Stimulated activated naive CD8-positive, alpha-beta T cell treated with anti-CD3 and anti-CD28 coated beads, Interleukin-15, Interleukin-2, amounts not matched to agents 100 ng/mL and 50 ng/mL, for 24 hours (primary cell): ENCODE results near the gene TMEM207.
A peak's percentile ranks its signal among the peaks of the same experiment; 100 is the strongest.

ENCODE experiments used
- H3K27ac Mint-ChIP-seq: one replicate; pipeline ENCODE4 v1.8.0; 2021; ENCODE audit warnings: mild to moderate bottlenecking, mixed read lengths
- H3K27me3 Mint-ChIP-seq: one replicate; pipeline ENCODE4 v1.8.0; 2021; ENCODE audit warnings: mixed read lengths
- H3K36me3 Mint-ChIP-seq: one replicate; pipeline ENCODE4 v1.8.0; 2021; ENCODE audit warnings: low read depth, mixed read lengths
- H3K4me1 Mint-ChIP-seq: one replicate; pipeline ENCODE4 v1.8.0; 2021; ENCODE audit warnings: low read depth, mixed read lengths
- H3K4me3 Mint-ChIP-seq: one replicate; pipeline ENCODE4 v1.8.0; 2021; ENCODE audit warnings: mild to moderate bottlenecking, mixed read lengths
- H3K9me3 Mint-ChIP-seq: one replicate; pipeline ENCODE4 v1.8.0; 2021; ENCODE audit warnings: mixed read lengths

The TMEM207 gene

DNA sequence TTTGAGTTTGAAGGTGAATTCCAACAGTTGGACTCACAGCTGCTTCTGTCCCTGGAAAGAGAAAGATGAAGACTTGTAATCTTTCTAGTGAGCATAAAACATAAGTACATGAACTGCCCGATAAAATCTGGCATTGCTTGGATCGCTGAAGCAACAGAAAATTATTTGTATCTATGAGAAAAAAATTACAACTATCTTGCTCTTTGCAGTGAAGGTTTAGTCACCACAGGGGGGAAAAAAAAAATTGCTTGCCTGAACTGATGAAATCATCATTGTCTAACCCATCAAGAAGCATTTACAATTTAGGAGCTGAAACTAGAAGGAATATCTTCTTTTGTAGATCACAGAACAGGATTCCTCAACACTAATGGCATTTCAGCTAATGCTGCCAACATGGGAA lies 20.0 kb downstream of the TMEM207 start:
- Mint-ChIP-seq H3K9me3 (peaks cover 5% of the 10 kb centered on the region), H3K27ac (no peak overlapping the region), H3K4me1 (peaks cover 3% of the 10 kb centered on the region), H3K4me3 (no peak overlapping the region), H3K27me3 (peaks cover 16% of the 10 kb centered on the region), H3K36me3 (no peaks in the 10 kb centered on the region)

- H3K27me3 Mint-ChIP-seq: no peaks in the 10 kb centered on the region
These were observed 22.7 kb downstream of the TMEM207 start for GRCh38 chr3:190426806-190427507.

GRCh38 chr3:190425833-190426232 lies 23.9 kb downstream of the TMEM207 start:
- no peak overlapping the region for H3K4me3 Mint-ChIP-seq
- H3K27me3 Mint-ChIP-seq: no peaks in the 10 kb centered on the region
- no peak overlapping the region for H3K27ac Mint-ChIP-seq
- peaks cover 6% of the 10 kb centered on the region for H3K4me1 Mint-ChIP-seq
- no peaks in the 10 kb centered on the region for H3K36me3 Mint-ChIP-seq
- no peaks in the 10 kb centered on the region for H3K9me3 Mint-ChIP-seq

More at GRCh38 chr3:190426806-190427507, 22.7 kb downstream of the TMEM207 start:
- Mint-ChIP-seq H3K27ac (no peak overlapping the region), H3K4me3 (no peak overlapping the region), H3K36me3 (no peaks in the 10 kb centered on the region), H3K9me3 (no peaks in the 10 kb centered on the region), H3K4me1 (peaks cover 6% of the 10 kb centered on the region)

DNA sequence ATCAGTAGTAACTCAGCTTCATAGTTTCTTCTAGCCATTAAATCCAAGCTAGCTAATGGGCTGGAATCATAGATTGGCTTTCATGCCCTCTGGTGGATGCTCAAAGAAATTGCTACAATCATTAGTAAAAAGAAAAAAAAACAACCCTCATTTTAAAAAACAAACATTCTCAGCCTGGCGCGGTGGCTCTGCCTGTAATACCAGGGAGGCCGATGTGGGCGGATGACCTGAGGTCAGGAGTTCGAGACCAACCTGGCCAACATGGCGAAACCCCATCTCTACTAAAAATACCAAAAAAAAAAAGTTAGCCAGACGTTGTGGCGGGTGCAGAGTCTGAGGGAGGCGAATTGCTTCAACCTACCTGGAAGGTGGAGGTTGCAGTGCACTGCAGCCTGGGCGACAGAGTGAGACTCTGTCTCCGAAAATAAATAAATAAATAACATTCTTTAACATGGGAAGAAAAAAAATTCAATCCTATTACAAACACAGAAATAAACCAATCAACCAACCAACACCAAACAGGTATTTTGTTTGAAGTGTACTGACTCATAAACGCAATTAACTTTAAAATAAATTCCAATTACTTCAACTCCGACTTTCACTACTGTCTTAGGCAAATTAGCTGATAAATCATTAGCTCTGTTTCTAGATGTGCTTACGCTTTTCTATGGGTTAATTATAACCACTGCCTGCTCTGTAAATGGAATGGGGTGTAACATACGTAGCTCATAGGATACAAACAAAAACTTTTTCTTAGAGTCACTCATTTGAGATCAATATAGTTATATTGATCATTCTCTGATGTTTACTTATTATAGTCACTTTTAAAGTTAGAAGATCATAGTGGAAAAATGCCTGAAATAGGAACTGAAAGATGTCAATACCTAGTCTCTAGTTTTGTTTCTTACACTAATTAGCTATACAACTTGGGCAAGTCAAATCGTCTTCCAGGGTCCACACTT lies 24.9 kb downstream of the TMEM207 start:
- no peaks in the 10 kb centered on the region for H3K36me3 Mint-ChIP-seq
- peaks cover 6% of the 10 kb centered on the region for H3K4me1 Mint-ChIP-seq
- H3K4me3 Mint-ChIP-seq: no peak overlapping the region
- H3K27me3 Mint-ChIP-seq: no peaks in the 10 kb centered on the region
- no peaks in the 10 kb centered on the region for H3K9me3 Mint-ChIP-seq
- H3K27ac Mint-ChIP-seq: peak overlapping the region; percentile 58

GRCh38 chr3:190424108-190424477 lies 25.6 kb downstream of the TMEM207 start:
- no peak overlapping the region for H3K4me3 Mint-ChIP-seq
- H3K9me3 Mint-ChIP-seq: no peaks in the 10 kb centered on the region
- H3K27ac Mint-ChIP-seq: no peak overlapping the region

GRCh38 chr3:190414297-190414696 lies 35.4 kb downstream of the TMEM207 start:
- Mint-ChIP-seq H3K9me3 (no peaks in the 10 kb centered on the region), H3K36me3 (no peaks in the 10 kb centered on the region), H3K4me3 (no peak overlapping the region), H3K27ac (no peak overlapping the region), H3K4me1 (no peaks in the 10 kb centered on the region), H3K27me3 (peaks cover 6% of the 10 kb centered on the region)

More at GRCh38 chr3:190424108-190424477, 25.6 kb downstream of the TMEM207 start:
- peaks cover 6% of the 10 kb centered on the region for H3K4me1 Mint-ChIP-seq
- H3K27me3 Mint-ChIP-seq: no peaks in the 10 kb centered on the region
- no peaks in the 10 kb centered on the region for H3K36me3 Mint-ChIP-seq

- H3K27me3 Mint-ChIP-seq: peaks cover 4% of the 10 kb centered on the region
- no peaks in the 10 kb centered on the region for H3K36me3 Mint-ChIP-seq
- no peaks in the 10 kb centered on the region for H3K9me3 Mint-ChIP-seq
- H3K4me1 Mint-ChIP-seq: no peaks in the 10 kb centered on the region
- H3K27ac Mint-ChIP-seq: no peak overlapping the region
- H3K4me3 Mint-ChIP-seq: no peak overlapping the region
These were observed 45.0 kb downstream of the TMEM207 start for GRCh38 chr3:190404715-190405114.

DNA sequence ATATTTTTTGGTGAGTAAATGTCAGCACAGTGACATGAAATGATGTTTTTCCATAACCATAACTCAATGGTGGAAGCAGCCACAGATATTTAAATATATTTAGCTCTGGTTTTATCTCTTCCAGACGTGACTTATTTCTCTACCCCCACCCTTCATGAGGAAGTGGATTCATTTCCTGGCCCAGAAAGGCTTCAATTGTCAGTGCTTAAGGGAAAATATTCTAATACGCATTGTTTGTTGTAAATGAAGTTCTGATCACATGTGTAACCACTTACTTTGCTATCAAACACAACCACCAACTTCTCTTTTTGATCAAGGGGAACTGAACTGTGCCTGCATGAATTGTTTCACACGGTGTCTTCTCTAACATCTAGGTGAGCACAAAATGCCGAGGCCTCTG lies 47.7 kb downstream of the TMEM207 start:
- no peak overlapping the region for H3K4me3 Mint-ChIP-seq
- no peak overlapping the region for H3K27ac Mint-ChIP-seq
- H3K9me3 Mint-ChIP-seq: no peaks in the 10 kb centered on the region
- no peaks in the 10 kb centered on the region for H3K4me1 Mint-ChIP-seq
- no peaks in the 10 kb centered on the region for H3K36me3 Mint-ChIP-seq
- H3K27me3 Mint-ChIP-seq: peaks cover 4% of the 10 kb centered on the region

DNA sequence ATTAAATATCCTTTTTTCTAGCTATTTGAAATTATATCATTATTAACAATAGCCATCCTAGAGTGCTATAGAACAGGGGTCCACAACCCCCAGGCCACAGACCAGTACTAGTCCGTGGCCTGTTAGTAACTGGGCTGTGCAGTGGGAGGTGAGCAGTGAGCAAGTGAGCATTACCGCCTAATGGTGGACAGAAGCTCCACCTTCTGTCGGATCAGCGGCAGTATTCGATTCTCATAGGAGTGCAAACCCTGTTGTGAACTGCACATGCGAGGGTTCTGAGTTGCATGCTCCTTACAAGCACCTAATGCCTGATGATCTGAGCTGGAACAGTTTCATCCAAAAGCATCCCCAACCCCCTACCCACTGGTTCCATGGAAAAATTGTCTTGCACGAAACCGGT lies 50.0 kb downstream of the TMEM207 start:
- H3K4me3 Mint-ChIP-seq: no peak overlapping the region
- H3K9me3 Mint-ChIP-seq: no peaks in the 10 kb centered on the region
- H3K27ac Mint-ChIP-seq: no peak overlapping the region
- no peaks in the 10 kb centered on the region for H3K4me1 Mint-ChIP-seq
- H3K36me3 Mint-ChIP-seq: no peaks in the 10 kb centered on the region
- H3K27me3 Mint-ChIP-seq: peaks cover 4% of the 10 kb centered on the region

GRCh38 chr3:190397889-190398288 lies 51.8 kb downstream of the TMEM207 start:
- Mint-ChIP-seq H3K4me3 (no peak overlapping the region), H3K9me3 (no peaks in the 10 kb centered on the region)

GRCh38 chr3:190396001-190396400 lies 53.7 kb downstream of the TMEM207 start:
- no peaks in the 10 kb centered on the region for H3K9me3 Mint-ChIP-seq

More at GRCh38 chr3:190397889-190398288, 51.8 kb downstream of the TMEM207 start:
- H3K4me1 Mint-ChIP-seq: no peaks in the 10 kb centered on the region
- H3K36me3 Mint-ChIP-seq: no peaks in the 10 kb centered on the region
- H3K27ac Mint-ChIP-seq: no peak overlapping the region
- H3K27me3 Mint-ChIP-seq: peaks cover 4% of the 10 kb centered on the region

GRCh38 chr3:190388703-190389102 lies 61.0 kb downstream of the TMEM207 start:
- no peaks in the 10 kb centered on the region for H3K4me1 Mint-ChIP-seq
- no peaks in the 10 kb centered on the region for H3K36me3 Mint-ChIP-seq
- H3K27me3 Mint-ChIP-seq: peaks cover 8% of the 10 kb centered on the region
- H3K4me3 Mint-ChIP-seq: no peak overlapping the region
- H3K27ac Mint-ChIP-seq: no peak overlapping the region
- no peaks in the 10 kb centered on the region for H3K9me3 Mint-ChIP-seq

More at GRCh38 chr3:190396001-190396400, 53.7 kb downstream of the TMEM207 start:
- no peak overlapping the region for H3K27ac Mint-ChIP-seq
- H3K4me3 Mint-ChIP-seq: no peak overlapping the region
- H3K36me3 Mint-ChIP-seq: no peaks in the 10 kb centered on the region
- no peaks in the 10 kb centered on the region for H3K4me1 Mint-ChIP-seq
- H3K27me3 Mint-ChIP-seq: peaks cover 8% of the 10 kb centered on the region

DNA sequence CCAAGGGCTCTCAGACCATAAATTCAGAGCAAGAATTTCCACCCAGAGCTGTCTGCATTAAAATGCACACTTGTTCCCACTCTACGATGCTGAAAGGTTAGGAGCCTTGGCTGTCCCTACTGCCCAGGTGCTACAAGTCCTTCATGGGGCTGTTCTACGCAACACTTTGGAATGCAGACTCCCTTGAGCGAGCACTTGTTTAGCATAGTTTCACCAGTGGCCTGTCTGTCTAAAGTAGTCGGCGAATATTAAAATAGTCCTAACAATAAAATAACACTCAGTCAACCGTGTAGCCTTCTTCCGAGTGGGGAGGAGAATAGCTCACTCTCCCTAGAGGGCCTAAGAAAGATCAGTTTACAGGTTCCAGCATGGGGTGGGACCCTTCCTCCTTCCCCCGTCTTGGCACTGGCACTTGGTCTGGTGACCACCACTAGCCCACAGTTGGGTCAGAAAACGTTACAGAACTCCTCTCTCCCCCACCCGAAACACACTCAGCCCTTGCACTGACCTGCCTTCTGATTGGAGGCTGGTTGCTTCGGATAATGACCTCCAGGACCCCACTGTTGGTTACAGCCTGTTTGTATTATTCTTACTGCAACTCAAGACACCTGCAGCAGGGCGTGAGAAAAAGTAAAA lies 62.0 kb downstream of the TMEM207 start, which contains the start of gene CLDN16:
TSS of gene CLDN16 (plus strand) at position 586 of the 636 bp plus-strand sequence. CDS start 167 bp downstream, outside the sequence.
- Mint-ChIP-seq H3K27ac (no peak within 1 kb of the TSS), H3K4me3 (no peak within 1 kb of the TSS), H3K27me3 (peaks cover 8% of the 10 kb centered on the region), H3K4me1 (peaks cover 1% of the 10 kb centered on the region), H3K36me3 (no peaks in the 10 kb centered on the region), H3K9me3 (no peaks in the 10 kb centered on the region)

GRCh38 chr3:190385731-190386688 lies 63.7 kb downstream of the TMEM207 start:
- H3K27ac Mint-ChIP-seq: no peak overlapping the region
- H3K4me3 Mint-ChIP-seq: no peak overlapping the region
- H3K27me3 Mint-ChIP-seq: peaks cover 3% of the 10 kb centered on the region
- peaks cover 12% of the 10 kb centered on the region for H3K4me1 Mint-ChIP-seq
- H3K36me3 Mint-ChIP-seq: no peaks in the 10 kb centered on the region
- no peaks in the 10 kb centered on the region for H3K9me3 Mint-ChIP-seq
